ENCODE data around the gene IFNA4. TPM values are rescaled to one million over a fixed set of nuclear protein-coding genes. Genes with fewer than 3 reads are reported as not detected.

The IFNA4 gene
- total RNA-seq, result not detected in 2 replicates

GRCh38 chr9:21187487-21187886 is at the start of gene IFNA4:
Gene IFNA4, minus strand, starts transcription at chr9:21187587. Its CDS starts 56 bp downstream, at chr9:21187531.

DNA sequence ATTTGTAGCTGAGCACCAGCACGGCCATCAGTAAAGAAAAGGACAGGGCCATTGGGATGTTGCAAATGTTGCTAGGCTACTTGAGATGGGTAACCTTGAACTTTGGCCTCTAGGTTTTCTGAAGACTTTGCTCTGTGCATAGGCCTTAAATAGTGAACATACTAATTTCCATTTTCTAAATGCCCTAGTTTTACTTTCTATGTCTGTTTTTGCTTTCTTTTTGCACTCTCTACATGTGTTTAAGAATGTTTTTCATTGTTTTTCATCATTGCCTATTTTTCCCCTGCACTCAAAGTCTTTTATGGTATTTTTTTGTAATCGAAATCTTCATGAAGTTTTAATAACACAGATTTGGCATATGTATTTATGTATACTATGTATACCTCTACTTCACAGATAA is 40.7 kb upstream of the IFNA4 start, which contains the start of gene IFNA17:
Gene IFNA17 (minus strand): TSS at position 101 of the 400 bp plus-strand sequence. CDS start 49 bp downstream, at position 52.

GRCh38 chr9:21217211-21217610 is 29.8 kb upstream of the IFNA4 start, which contains the start of gene IFNA16:
Gene IFNA16, minus strand, starts transcription at chr9:21217311. Its CDS starts 6 bp downstream, at chr9:21217305.

GRCh38 chr9:21207043-21207442 is 19.7 kb upstream of the IFNA4 start, which contains the start of gene IFNA10:
Gene IFNA10, minus strand, starts transcription at chr9:21207143. Its CDS starts 46 bp downstream, at chr9:21207097.

DNA sequence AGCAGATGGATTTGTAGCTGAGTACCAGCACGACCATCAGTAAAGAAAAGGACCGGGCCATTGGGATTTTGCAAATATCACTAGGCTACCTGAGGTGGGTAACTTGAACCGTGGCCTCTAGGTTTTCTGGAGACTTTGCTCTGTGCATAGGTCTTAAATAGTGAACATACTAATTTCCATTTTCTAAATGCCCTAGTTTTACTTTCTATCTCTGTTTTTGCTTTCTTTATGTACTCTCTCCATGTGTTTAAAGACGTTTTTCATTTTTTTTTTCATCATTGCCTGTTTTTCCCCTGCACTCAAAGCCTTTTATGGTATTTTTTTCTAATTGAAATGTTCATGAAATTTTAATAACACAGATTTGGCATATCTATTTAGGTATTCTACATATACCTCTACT is 14.7 kb upstream of the IFNA4 start, which contains the start of gene IFNA7:
Gene IFNA7 (minus strand): TSS at position 101 of the 400 bp plus-strand sequence. CDS start 40 bp downstream, at position 61.

GRCh38 chr9:21166560-21166959 is 20.8 kb downstream of the IFNA4 start, which contains the start of gene IFNA21:
Gene IFNA21, minus strand, starts transcription at chr9:21166660. Its CDS starts 48 bp downstream, at chr9:21166612.

GRCh38 chr9:21141427-21141882 is 45.9 kb downstream of the IFNA4 start, which contains the start of gene IFNW1:
Gene IFNW1, minus strand, starts transcription at chr9:21141832. Its CDS starts 262 bp downstream, at chr9:21141570.

Other genes starting within 250 kb of the IFNA4 start
- gene HACD4, start 155.9 kb downstream of the IFNA4 start, total RNA-seq, result 1.3 and 1.7 TPM in 2 replicates
- not detected in 2 replicates for gene IFNB1, start 109.6 kb downstream of the IFNA4 start, total RNA-seq
- not detected in 2 replicates for gene IFNW1, start 45.8 kb downstream of the IFNA4 start, total RNA-seq
- gene IFNA21, start 20.9 kb downstream of the IFNA4 start, total RNA-seq, result not detected in 2 replicates
- gene IFNA7, start 14.6 kb upstream of the IFNA4 start, total RNA-seq, result not detected in 2 replicates
- gene IFNA10, start 19.6 kb upstream of the IFNA4 start, total RNA-seq, result not detected in 2 replicates
- not detected in 2 replicates for gene IFNA16, start 29.7 kb upstream of the IFNA4 start, total RNA-seq
- gene IFNA17, start 40.6 kb upstream of the IFNA4 start, total RNA-seq, result not detected in 2 replicates
- gene IFNA14, start 52.4 kb upstream of the IFNA4 start, total RNA-seq, result not detected in 2 replicates
- gene IFNA5, start 117.7 kb upstream of the IFNA4 start, total RNA-seq, result not detected in 2 replicates
- 20.5 and 26.0 TPM in 2 replicates for gene KLHL9, start 147.8 kb upstream of the IFNA4 start, total RNA-seq
- not detected in 2 replicates for gene IFNA6, start 163.3 kb upstream of the IFNA4 start, total RNA-seq
- gene IFNA13, start 180.5 kb upstream of the IFNA4 start, total RNA-seq, result not detected in 2 replicates
- gene IFNA2, start 197.8 kb upstream of the IFNA4 start, total RNA-seq, result not detected in 2 replicates
- not detected in 2 replicates for gene IFNA8, start 221.5 kb upstream of the IFNA4 start, total RNA-seq

All from cardiac ventricle fibroblast (primary cell).